Measurements from ENCODE around the gene FOXE1.

- TF ChIP-seq, protein P1, sequence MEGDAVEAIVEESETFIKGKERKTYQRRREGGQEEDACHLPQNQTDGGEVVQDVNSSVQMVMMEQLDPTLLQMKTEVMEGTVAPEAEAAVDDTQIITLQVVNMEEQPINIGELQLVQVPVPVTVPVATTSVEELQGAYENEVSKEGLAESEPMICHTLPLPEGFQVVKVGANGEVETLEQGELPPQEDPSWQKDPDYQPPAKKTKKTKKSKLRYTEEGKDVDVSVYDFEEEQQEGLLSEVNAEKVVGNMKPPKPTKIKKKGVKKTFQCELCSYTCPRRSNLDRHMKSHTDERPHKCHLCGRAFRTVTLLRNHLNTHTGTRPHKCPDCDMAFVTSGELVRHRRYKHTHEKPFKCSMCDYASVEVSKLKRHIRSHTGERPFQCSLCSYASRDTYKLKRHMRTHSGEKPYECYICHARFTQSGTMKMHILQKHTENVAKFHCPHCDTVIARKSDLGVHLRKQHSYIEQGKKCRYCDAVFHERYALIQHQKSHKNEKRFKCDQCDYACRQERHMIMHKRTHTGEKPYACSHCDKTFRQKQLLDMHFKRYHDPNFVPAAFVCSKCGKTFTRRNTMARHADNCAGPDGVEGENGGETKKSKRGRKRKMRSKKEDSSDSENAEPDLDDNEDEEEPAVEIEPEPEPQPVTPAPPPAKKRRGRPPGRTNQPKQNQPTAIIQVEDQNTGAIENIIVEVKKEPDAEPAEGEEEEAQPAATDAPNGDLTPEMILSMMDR (IDR thresholded peaks at IDR 0.05), result no peak
- TF ChIP-seq ZFX (IDR thresholded peaks at IDR 0.05; ENCODE audit: borderline replicate concordance), result no peak
Observed at GRCh38 chr9:97858826-97859225, 5.8 kb downstream of the FOXE1 start.
